Activated B cell treated with CpG ODN at 0.5 μM for 24 hours (primary cell): ENCODE data around the gene ITPKB. TPM values are rescaled to one million over a fixed set of nuclear protein-coding genes. Genes with fewer than 3 reads are reported as not detected.

Source experiments
- ATAC-seq: fragments of 200-7000 bp; cut with Tn5 transposase; one replicate; pipeline ENCODE4 v1.10.0; 2021; ENCODE audit warnings: low read depth, mild to moderate bottlenecking, moderate library complexity
- CTCF ChIA-PET: fragments of 350-600 bp; sonication (Branson Sonifier 250); formaldehyde crosslinking; loops from one replicate; lab custom pipeline; 2021; ENCODE audit warnings: antibody characterized with exemption; lab: Charles Lee
- POLR2A ChIA-PET: fragments of 350-600 bp; sonication (Branson Sonifier 250); formaldehyde crosslinking; loops from one replicate; lab custom pipeline; 2021; ENCODE audit warnings: antibody characterized with exemption; lab: Charles Lee
- DNase-seq: peaks from one replicate; pipeline ENCODE4 v3.0.0; 2022
- H3K27ac Mint-ChIP-seq: one replicate; pipeline ENCODE4 v1.8.0; 2020; ENCODE audit warnings: mixed read lengths
- H3K27me3 Mint-ChIP-seq: one replicate; pipeline ENCODE4 v1.8.0; 2021; ENCODE audit warnings: mixed read lengths
- H3K36me3 Mint-ChIP-seq: one replicate; pipeline ENCODE4 v1.8.0; 2021; ENCODE audit warnings: low read depth, mixed read lengths
- H3K4me1 Mint-ChIP-seq: one replicate; pipeline ENCODE4 v1.8.0; 2021; ENCODE audit warnings: mixed read lengths
- H3K4me3 Mint-ChIP-seq: one replicate; pipeline ENCODE4 v1.8.0; 2020; ENCODE audit warnings: mild to moderate bottlenecking, mixed read lengths
- H3K9me3 Mint-ChIP-seq: one replicate; pipeline ENCODE4 v1.8.0; 2020; ENCODE audit warnings: mixed read lengths
- CTCF ChIP-seq: fragments of 200-600 bp; IDR thresholded peaks from one replicate; pipeline ENCODE4 v1.8.0; 2022; ENCODE audit warnings: antibody characterized with exemption, mild to moderate bottlenecking
- intact Hi-C: fragments of 100-400 bp; cut with micrococcal nuclease; formaldehyde crosslinking; loops from one replicate; pipeline ENCODE4 v1.15.1; 2024
- total RNA-seq: library from RNA; stranded (reverse); gene quantifications from 2 replicates; pipeline ENCODE4 v1.2.3, GENCODE V29; 2022

ITPKB gene
- total RNA-seq, 1 donor from 2014 or later = 97.3 TPM

DNA sequence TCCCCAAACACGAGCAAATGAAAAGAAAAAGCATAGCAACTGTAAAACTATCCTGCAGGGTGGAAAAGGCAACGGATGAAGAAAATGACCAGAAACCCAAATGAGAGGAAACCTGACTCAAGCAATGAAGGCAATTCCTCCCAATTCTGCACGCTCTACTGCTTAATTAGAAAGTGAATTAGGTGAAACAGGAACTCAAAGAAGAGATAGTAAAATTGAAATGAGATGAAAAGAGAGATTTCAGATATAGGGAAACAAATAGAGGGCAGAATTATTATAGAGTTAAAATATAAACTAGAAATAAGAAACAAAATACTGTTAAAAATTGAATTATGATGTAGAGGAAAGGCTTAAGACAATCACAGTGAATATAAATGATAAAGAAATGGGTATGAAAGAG lies 27.5 kb upstream of the ITPKB start:
- H3K4me3 Mint-ChIP-seq = no peak overlapping the region
- no peaks in the 10 kb centered on the region for H3K36me3 Mint-ChIP-seq
- DNase-seq (no peak), ATAC-seq (no peak)
- no peak for TF ChIP-seq CTCF
- POLR2A ChIA-PET = no interaction called here
- intact Hi-C loops = no loop called here
- CTCF ChIA-PET = no interaction called here
- H3K4me1 Mint-ChIP-seq = peaks cover 5% of the 10 kb centered on the region
- peaks cover 13% of the 10 kb centered on the region for H3K27me3 Mint-ChIP-seq
- no peaks in the 10 kb centered on the region for H3K9me3 Mint-ChIP-seq
- H3K27ac Mint-ChIP-seq = no peak overlapping the region

DNA sequence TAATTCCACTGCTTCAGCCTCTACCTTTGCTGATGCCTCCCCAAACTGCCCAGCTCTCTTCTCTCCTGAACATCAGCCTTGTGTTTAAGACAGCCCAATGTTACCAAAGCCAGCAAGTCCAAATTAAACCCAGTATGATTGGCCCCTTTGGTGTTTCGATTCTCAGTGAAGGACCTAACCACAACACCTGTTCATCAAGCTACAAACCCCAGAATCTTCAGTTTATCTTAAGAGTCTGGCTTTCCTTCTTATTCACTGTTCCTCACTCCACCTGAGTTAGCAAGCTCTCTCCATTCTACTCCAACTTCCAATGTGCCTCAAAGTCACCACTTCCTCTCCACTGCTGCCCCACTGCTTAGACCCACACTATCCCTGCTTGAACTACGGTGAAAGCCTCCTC lies 25.5 kb upstream of the ITPKB start:
- ChIA-PET CTCF (no interaction called here), POLR2A (interaction anchor here (0.7 kb wide), 1 partner anchor 10 kb away, joined by 3 read pairs; no protein-coding TSS in a partner anchor)

GRCh38 chr1:226763905-226764264 lies 24.8 kb upstream of the ITPKB start:
- Mint-ChIP-seq H3K36me3 (no peaks in the 10 kb centered on the region), H3K4me1 (peaks cover 5% of the 10 kb centered on the region), H3K4me3 (no peak overlapping the region), H3K9me3 (no peaks in the 10 kb centered on the region), H3K27ac (no peak overlapping the region), H3K27me3 (peaks cover 15% of the 10 kb centered on the region)
- ATAC-seq (no peak), DNase-seq (no peak)
- ChIA-PET POLR2A (no interaction called here), CTCF (interaction anchor here (0.9 kb wide), 1 partner anchor 11 kb away, joined by 3 read pairs; no protein-coding TSS in a partner anchor)
- no peak for TF ChIP-seq CTCF
- intact Hi-C loops = no loop called here

More for the DNA sequence above, 25.5 kb upstream of the ITPKB start:
- H3K27ac Mint-ChIP-seq = no peak overlapping the region
- no peak for TF ChIP-seq CTCF
- H3K27me3 Mint-ChIP-seq = peaks cover 15% of the 10 kb centered on the region
- no peak overlapping the region for H3K4me3 Mint-ChIP-seq
- DNase-seq = no peak
- no peak for ATAC-seq
- H3K9me3 Mint-ChIP-seq = no peaks in the 10 kb centered on the region
- intact Hi-C loops = no loop called here
- peaks cover 5% of the 10 kb centered on the region for H3K4me1 Mint-ChIP-seq
- no peaks in the 10 kb centered on the region for H3K36me3 Mint-ChIP-seq

DNA sequence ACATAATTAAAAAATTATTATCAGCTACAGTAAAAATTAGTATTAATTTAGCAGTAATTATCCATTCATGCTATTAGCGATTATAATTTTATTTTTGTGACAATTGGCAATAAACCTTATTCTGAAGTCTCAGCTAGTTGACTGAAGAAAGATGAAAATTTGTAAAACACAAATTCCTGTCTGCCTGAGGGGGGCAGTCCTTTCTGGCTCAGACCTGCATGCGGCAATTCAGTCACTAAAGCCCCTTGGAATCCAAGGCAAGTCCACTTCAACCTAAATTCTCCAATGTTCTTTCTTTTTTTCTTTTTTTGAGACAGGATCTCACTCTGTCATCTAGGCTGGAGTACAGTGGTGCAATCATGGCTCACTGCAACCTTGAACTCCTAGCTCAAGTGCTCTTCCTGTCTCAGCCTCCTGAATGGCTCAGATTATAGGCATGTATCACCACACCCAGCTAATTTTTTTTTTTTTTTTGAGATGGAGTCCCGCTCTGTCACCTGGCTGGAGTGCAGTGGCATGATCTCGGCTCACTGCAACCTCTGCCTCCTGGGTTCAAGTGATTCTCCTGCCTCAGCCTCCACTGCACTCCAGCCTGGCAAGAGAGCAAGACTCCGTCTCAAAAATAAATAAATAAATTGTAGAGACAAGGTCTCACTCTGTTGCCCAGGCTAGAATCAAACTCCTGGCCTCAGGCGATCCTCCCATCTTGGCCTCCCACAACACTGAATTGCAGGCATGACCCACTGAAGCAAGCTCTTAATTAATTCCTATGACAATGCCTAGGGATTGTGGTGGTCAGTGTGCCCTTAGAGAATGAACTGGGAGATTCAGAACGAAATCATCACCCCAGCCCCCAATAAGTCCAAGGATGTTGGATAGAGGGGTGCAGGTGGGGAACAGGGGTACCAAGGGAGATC lies 24.2 kb upstream of the ITPKB start:
- H3K36me3 Mint-ChIP-seq = no peaks in the 10 kb centered on the region
- DNase-seq = no peak
- no peak for ATAC-seq
- POLR2A ChIA-PET = no interaction called here
- CTCF ChIA-PET = interaction anchor here (0.9 kb wide), 1 partner anchor 11 kb away, joined by 3 read pairs; no protein-coding TSS in a partner anchor
- TF ChIP-seq CTCF = no peak
- no peak overlapping the region for H3K27ac Mint-ChIP-seq
- peaks cover 15% of the 10 kb centered on the region for H3K27me3 Mint-ChIP-seq
- intact Hi-C loops = no loop called here
- peaks cover 5% of the 10 kb centered on the region for H3K4me1 Mint-ChIP-seq
- H3K4me3 Mint-ChIP-seq = no peak overlapping the region
- no peaks in the 10 kb centered on the region for H3K9me3 Mint-ChIP-seq

DNA sequence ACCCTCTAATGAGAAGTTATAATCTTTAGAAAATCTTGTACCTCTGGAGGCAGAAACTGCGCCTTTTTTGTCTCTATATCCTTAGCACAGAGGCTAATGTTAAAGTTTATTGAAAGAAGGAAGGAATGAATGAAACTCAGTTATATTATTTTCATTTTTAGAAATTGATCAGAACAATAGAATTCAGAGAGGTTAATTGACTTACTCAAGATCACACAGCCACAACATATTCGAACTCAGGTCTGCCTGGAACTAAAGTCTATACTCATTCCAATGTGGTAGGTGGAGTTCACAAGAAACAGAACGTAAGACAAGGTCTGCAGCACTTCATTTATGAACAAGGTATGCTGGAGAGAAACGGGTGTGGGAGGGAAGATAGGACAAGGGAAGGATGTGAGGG lies 23.0 kb upstream of the ITPKB start:
- Mint-ChIP-seq H3K27ac (no peak overlapping the region), H3K36me3 (no peaks in the 10 kb centered on the region), H3K27me3 (peaks cover 15% of the 10 kb centered on the region), H3K4me1 (peaks cover 5% of the 10 kb centered on the region), H3K4me3 (no peak overlapping the region), H3K9me3 (no peaks in the 10 kb centered on the region)
- ChIA-PET CTCF (no interaction called here), POLR2A (no interaction called here)
- DNase-seq (no peak), ATAC-seq (no peak)
- intact Hi-C loops = no loop called here
- no peak for TF ChIP-seq CTCF
